Transverse colon (tissue), 3 donors: ENCODE data around the gene ALK.

Experiments used
- CTCF ChIP-seq, 5 experiments: fragments of 200-600 bp in 3 of 5; fragments of 450-650 bp in 2 of 5; sonication (generic) in 3 of 5; IDR thresholded peaks; 1 replicate in 2 of 5; 2 replicates in 3 of 5; pipeline ENCODE4 v1.5.1; 2016 to 2017; ENCODE audit warnings: antibody characterized with exemption in 5 of 5, inconsistent platforms in 3 of 5, mild to moderate bottlenecking in 2 of 5, moderate library complexity in 1 of 5
- POLR2A ChIP-seq: fragments of 450-650 bp; IDR thresholded peaks from one replicate; pipeline ENCODE4 v1.6.1; 2016; ENCODE audit warnings: antibody characterized with exemption, mild to moderate bottlenecking, moderate library complexity

GRCh38 chr2:29495536-29496060, 425.8 kb downstream of the ALK start:
- TF ChIP-seq CTCF (IDR thresholded peaks at IDR 0.05), result no peak
- no peak for TF ChIP-seq POLR2A
